HEK293 (cell line): ENCODE data around the gene ZNF513.
A peak's percentile ranks its signal among the peaks of the same experiment; 100 is the strongest.

ENCODE experiments used
- FEZF1 ChIP-seq: fragments of 450-650 bp; formaldehyde crosslinking; IDR thresholded peaks from 2 replicates; pipeline ENCODE4 v1.5.1; 2016; ENCODE audit warnings: missing biosample characterization, missing genetic modification characterization
- GFI1B ChIP-seq: fragments of 450-650 bp; formaldehyde crosslinking; IDR thresholded peaks from 2 replicates; pipeline ENCODE4 v1.5.1; 2016; ENCODE audit warnings: missing biosample characterization, missing genetic modification characterization
- GLI2 ChIP-seq: fragments of 450-650 bp; formaldehyde crosslinking; IDR thresholded peaks from 2 replicates; pipeline ENCODE4; 2017; ENCODE audit warnings: missing biosample characterization, missing genetic modification characterization, low read depth, borderline replicate concordance
- HOXC10 ChIP-seq: sonication (generic); formaldehyde crosslinking; IDR thresholded peaks from 2 replicates; pipeline ENCODE4 v1.8.1; 2023; ENCODE audit warnings: mild to moderate bottlenecking, missing genetic modification reagents
- HOXD13 ChIP-seq: sonication (generic); formaldehyde crosslinking; IDR thresholded peaks from 2 replicates; pipeline ENCODE4 v1.8.0; 2022; ENCODE audit warnings: missing genetic modification reagents, borderline replicate concordance
- KLF10 ChIP-seq: fragments of 450-650 bp; IDR thresholded peaks from 2 replicates; pipeline ENCODE4 v1.5.1; 2018; ENCODE audit warnings: missing biosample characterization, mild to moderate bottlenecking, missing genetic modification characterization
- PATZ1 ChIP-seq: fragments of 450-650 bp; formaldehyde crosslinking; IDR thresholded peaks from 2 replicates; pipeline ENCODE4 v1.5.1; 2016; ENCODE audit warnings: missing biosample characterization, missing genetic modification characterization
- PRDM1 ChIP-seq: fragments of 450-650 bp; formaldehyde crosslinking; IDR thresholded peaks from 2 replicates; pipeline ENCODE4; 2016; ENCODE audit warnings: missing biosample characterization, missing genetic modification characterization
- RBAK ChIP-seq: fragments of 450-650 bp; formaldehyde crosslinking; IDR thresholded peaks from 2 replicates; pipeline ENCODE4 v1.5.1; 2016; ENCODE audit warnings: missing biosample characterization, missing genetic modification characterization
- REPIN1 ChIP-seq: fragments of 450-650 bp; formaldehyde crosslinking; IDR thresholded peaks from 2 replicates; pipeline ENCODE4 v1.5.1; 2017; ENCODE audit warnings: missing biosample characterization, missing genetic modification characterization, low read depth
- ZBTB17 ChIP-seq: fragments of 450-650 bp; formaldehyde crosslinking; IDR thresholded peaks from 2 replicates; pipeline ENCODE4 v1.5.1; 2016; ENCODE audit warnings: missing biosample characterization, missing genetic modification characterization
- ZFP3 ChIP-seq: fragments of 450-650 bp; formaldehyde crosslinking; IDR thresholded peaks from 2 replicates; pipeline ENCODE4 v1.5.1; 2016; ENCODE audit warnings: low read depth, missing biosample characterization, missing genetic modification characterization
- ZIC2 ChIP-seq: fragments of 450-650 bp; formaldehyde crosslinking; IDR thresholded peaks from 2 replicates; pipeline ENCODE4 v1.5.1; 2016; ENCODE audit warnings: missing biosample characterization, missing genetic modification characterization
- ZNF112 ChIP-seq: fragments of 450-650 bp; formaldehyde crosslinking; IDR thresholded peaks from 2 replicates; pipeline ENCODE4 v1.5.0; 2017; ENCODE audit warnings: missing biosample characterization, missing genetic modification characterization
- ZNF155 ChIP-seq: fragments of 450-650 bp; formaldehyde crosslinking; IDR thresholded peaks from 2 replicates; pipeline ENCODE4 v1.5.1; 2016; ENCODE audit warnings: missing biosample characterization, missing genetic modification characterization
- ZNF221 ChIP-seq: fragments of 450-650 bp; formaldehyde crosslinking; IDR thresholded peaks from 2 replicates; pipeline ENCODE4 v1.5.1; 2017; ENCODE audit warnings: missing biosample characterization, missing genetic modification characterization, borderline replicate concordance
- ZNF341 ChIP-seq: fragments of 450-650 bp; formaldehyde crosslinking; IDR thresholded peaks from 2 replicates; pipeline ENCODE4; 2016; ENCODE audit warnings: low read depth, missing biosample characterization, missing genetic modification characterization
- ZNF366 ChIP-seq: fragments of 450-650 bp; formaldehyde crosslinking; conservative IDR thresholded peaks from 2 replicates; pipeline ENCODE4 v1.5.1; 2016; ENCODE audit warnings: missing biosample characterization, missing genetic modification characterization
- ZNF37A ChIP-seq: fragments of 450-650 bp; IDR thresholded peaks from 2 replicates; pipeline ENCODE4 v1.5.1; 2018; ENCODE audit warnings: missing biosample characterization, missing genetic modification characterization
- ZNF404 ChIP-seq: fragments of 450-650 bp; formaldehyde crosslinking; IDR thresholded peaks from 2 replicates; pipeline ENCODE4 v1.5.1; 2017; ENCODE audit warnings: missing biosample characterization, missing genetic modification characterization
- ZNF423 ChIP-seq: fragments of 450-650 bp; formaldehyde crosslinking; IDR thresholded peaks from 2 replicates; pipeline ENCODE4 v1.5.1; 2016; ENCODE audit warnings: missing biosample characterization, missing genetic modification characterization
- ZNF426 ChIP-seq: fragments of 450-650 bp; formaldehyde crosslinking; IDR thresholded peaks from 2 replicates; pipeline ENCODE4 v1.5.1; 2017; ENCODE audit warnings: missing biosample characterization, missing genetic modification characterization, mild to moderate bottlenecking, inconsistent platforms, moderate library complexity
- ZNF521 ChIP-seq: fragments of 450-650 bp; formaldehyde crosslinking; IDR thresholded peaks from 2 replicates; pipeline ENCODE4 v1.5.1; 2017; ENCODE audit warnings: missing biosample characterization, mild to moderate bottlenecking, missing genetic modification characterization
- ZNF585B ChIP-seq: fragments of 450-650 bp; formaldehyde crosslinking; IDR thresholded peaks from 2 replicates; pipeline ENCODE4 v1.5.1; 2016; ENCODE audit warnings: missing biosample characterization, missing genetic modification characterization
- ZNF621 ChIP-seq: fragments of 450-650 bp; formaldehyde crosslinking; IDR thresholded peaks from 2 replicates; pipeline ENCODE4 v1.5.1; 2017; ENCODE audit warnings: missing biosample characterization, missing genetic modification characterization
- ZNF623 ChIP-seq: fragments of 450-650 bp; formaldehyde crosslinking; IDR thresholded peaks from 2 replicates; pipeline ENCODE4 v1.5.1; 2016; ENCODE audit warnings: missing biosample characterization, missing genetic modification characterization
- ZNF654 ChIP-seq: fragments of 450-650 bp; formaldehyde crosslinking; IDR thresholded peaks from 2 replicates; pipeline ENCODE4 v1.5.1; 2016; ENCODE audit warnings: low read depth, missing biosample characterization, missing genetic modification characterization
- ZNF658 ChIP-seq: fragments of 450-650 bp; formaldehyde crosslinking; IDR thresholded peaks from 2 replicates; pipeline ENCODE4; 2016; ENCODE audit warnings: missing biosample characterization, missing genetic modification characterization
- ZNF664 ChIP-seq: fragments of 450-650 bp; formaldehyde crosslinking; IDR thresholded peaks from 2 replicates; pipeline ENCODE4 v1.5.1; 2016; ENCODE audit warnings: missing biosample characterization, missing genetic modification characterization
- ZNF76 ChIP-seq: fragments of 450-650 bp; formaldehyde crosslinking; IDR thresholded peaks from 2 replicates; pipeline ENCODE4; 2016; ENCODE audit warnings: low read depth, missing biosample characterization, missing genetic modification characterization, borderline replicate concordance
- ZSCAN16 ChIP-seq: fragments of 450-650 bp; formaldehyde crosslinking; IDR thresholded peaks from 2 replicates; pipeline ENCODE4 v1.5.1; 2016; ENCODE audit warnings: missing biosample characterization, missing genetic modification characterization
- TF ChIP-seq, protein P1 (sequence below): IDR thresholded peaks from 2 replicates; pipeline ENCODE4 v1.6.1; 2011; ENCODE audit warnings: mild to moderate bottlenecking, low read depth, low read length, borderline replicate concordance
- TF ChIP-seq, protein P2 (sequence below): fragments of 450-650 bp; formaldehyde crosslinking; IDR thresholded peaks from 2 replicates; pipeline ENCODE4 v1.5.1; 2016; ENCODE audit warnings: missing biosample characterization, missing genetic modification characterization, low read depth
- TF ChIP-seq, protein P3 (sequence below): fragments of 450-650 bp; formaldehyde crosslinking; IDR thresholded peaks from 2 replicates; pipeline ENCODE4 v1.5.1; 2016; ENCODE audit warnings: missing biosample characterization, missing genetic modification characterization, borderline replicate concordance

Gene ZNF513

GRCh38 chr2:27407798-27408491 lies 27.4 kb upstream of the ZNF513 start (continued):
- TF ChIP-seq ZNF426 (tag by site-specific recombination) (no peak), ZIC2 (no peak), ZNF658 (tag by site-specific recombination) (no peak), ZBTB17 (tag by site-specific recombination) (no peak), ZNF623 (tag by site-specific recombination) (no peak), ZNF366 (tag by site-specific recombination) (peak; percentile 42; the same call in 1 of the 2 replicates), ZNF341 (peak; percentile 72), ZNF423 (tag by site-specific recombination) (no peak), ZNF654 (tag by site-specific recombination) (peak; percentile 13; the same call in 1 of the 2 replicates), PRDM1 (tag by site-specific recombination) (peak; percentile 93), HOXC10 (no peak), ZSCAN16 (tag by site-specific recombination) (no peak), ZNF112 (no peak), ZNF621 (tag by site-specific recombination) (no peak), ZNF76 (tag by site-specific recombination) (no peak), ZNF585B (tag by site-specific recombination) (no peak), ZNF404 (tag by site-specific recombination) (no peak), ZNF521 (tag by site-specific recombination) (no peak), GLI2 (tag by site-specific recombination) (no peak), FEZF1 (tag by site-specific recombination) (no peak), ZFP3 (no peak), ZNF37A (tag by site-specific recombination) (no peak), ZNF221 (tag by site-specific recombination) (no peak), PATZ1 (tag by site-specific recombination) (no peak), ZNF664 (tag by site-specific recombination) (no peak), GFI1B (tag by site-specific recombination) (no peak), HOXD13 (no peak), RBAK (tag by site-specific recombination) (no peak), KLF10 (tag by site-specific recombination) (no peak), REPIN1 (no peak), ZNF155 (tag by site-specific recombination) (no peak)
- TF ChIP-seq, protein P1, sequence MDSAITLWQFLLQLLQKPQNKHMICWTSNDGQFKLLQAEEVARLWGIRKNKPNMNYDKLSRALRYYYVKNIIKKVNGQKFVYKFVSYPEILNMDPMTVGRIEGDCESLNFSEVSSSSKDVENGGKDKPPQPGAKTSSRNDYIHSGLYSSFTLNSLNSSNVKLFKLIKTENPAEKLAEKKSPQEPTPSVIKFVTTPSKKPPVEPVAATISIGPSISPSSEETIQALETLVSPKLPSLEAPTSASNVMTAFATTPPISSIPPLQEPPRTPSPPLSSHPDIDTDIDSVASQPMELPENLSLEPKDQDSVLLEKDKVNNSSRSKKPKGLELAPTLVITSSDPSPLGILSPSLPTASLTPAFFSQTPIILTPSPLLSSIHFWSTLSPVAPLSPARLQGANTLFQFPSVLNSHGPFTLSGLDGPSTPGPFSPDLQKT: no peak
- TF ChIP-seq, protein P2, sequence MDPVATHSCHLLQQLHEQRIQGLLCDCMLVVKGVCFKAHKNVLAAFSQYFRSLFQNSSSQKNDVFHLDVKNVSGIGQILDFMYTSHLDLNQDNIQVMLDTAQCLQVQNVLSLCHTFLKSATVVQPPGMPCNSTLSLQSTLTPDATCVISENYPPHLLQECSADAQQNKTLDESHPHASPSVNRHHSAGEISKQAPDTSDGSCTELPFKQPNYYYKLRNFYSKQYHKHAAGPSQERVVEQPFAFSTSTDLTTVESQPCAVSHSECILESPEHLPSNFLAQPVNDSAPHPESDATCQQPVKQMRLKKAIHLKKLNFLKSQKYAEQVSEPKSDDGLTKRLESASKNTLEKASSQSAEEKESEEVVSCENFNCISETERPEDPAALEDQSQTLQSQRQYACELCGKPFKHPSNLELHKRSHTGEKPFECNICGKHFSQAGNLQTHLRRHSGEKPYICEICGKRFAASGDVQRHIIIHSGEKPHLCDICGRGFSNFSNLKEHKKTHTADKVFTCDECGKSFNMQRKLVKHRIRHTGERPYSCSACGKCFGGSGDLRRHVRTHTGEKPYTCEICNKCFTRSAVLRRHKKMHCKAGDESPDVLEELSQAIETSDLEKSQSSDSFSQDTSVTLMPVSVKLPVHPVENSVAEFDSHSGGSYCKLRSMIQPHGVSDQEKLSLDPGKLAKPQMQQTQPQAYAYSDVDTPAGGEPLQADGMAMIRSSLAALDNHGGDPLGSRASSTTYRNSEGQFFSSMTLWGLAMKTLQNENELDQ (tag by site-specific recombination): no peak
- TF ChIP-seq, protein P3, sequence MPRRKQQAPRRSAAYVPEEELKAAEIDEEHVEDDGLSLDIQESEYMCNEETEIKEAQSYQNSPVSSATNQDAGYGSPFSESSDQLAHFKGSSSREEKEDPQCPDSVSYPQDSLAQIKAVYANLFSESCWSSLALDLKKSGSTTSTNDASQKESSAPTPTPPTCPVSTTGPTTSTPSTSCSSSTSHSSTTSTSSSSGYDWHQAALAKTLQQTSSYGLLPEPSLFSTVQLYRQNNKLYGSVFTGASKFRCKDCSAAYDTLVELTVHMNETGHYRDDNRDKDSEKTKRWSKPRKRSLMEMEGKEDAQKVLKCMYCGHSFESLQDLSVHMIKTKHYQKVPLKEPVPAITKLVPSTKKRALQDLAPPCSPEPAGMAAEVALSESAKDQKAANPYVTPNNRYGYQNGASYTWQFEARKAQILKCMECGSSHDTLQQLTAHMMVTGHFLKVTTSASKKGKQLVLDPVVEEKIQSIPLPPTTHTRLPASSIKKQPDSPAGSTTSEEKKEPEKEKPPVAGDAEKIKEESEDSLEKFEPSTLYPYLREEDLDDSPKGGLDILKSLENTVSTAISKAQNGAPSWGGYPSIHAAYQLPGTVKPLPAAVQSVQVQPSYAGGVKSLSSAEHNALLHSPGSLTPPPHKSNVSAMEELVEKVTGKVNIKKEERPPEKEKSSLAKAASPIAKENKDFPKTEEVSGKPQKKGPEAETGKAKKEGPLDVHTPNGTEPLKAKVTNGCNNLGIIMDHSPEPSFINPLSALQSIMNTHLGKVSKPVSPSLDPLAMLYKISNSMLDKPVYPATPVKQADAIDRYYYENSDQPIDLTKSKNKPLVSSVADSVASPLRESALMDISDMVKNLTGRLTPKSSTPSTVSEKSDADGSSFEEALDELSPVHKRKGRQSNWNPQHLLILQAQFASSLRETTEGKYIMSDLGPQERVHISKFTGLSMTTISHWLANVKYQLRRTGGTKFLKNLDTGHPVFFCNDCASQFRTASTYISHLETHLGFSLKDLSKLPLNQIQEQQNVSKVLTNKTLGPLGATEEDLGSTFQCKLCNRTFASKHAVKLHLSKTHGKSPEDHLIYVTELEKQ (tag by site-specific recombination): no peak
